Measurements from ENCODE around the gene TMEM154. TPM values are rescaled to one million over a fixed set of nuclear protein-coding genes. Genes with fewer than 3 reads are reported as not detected.

The TMEM154 gene
- total RNA-seq, 1 experiment from 2014 or later, result 1.3 TPM

DNA sequence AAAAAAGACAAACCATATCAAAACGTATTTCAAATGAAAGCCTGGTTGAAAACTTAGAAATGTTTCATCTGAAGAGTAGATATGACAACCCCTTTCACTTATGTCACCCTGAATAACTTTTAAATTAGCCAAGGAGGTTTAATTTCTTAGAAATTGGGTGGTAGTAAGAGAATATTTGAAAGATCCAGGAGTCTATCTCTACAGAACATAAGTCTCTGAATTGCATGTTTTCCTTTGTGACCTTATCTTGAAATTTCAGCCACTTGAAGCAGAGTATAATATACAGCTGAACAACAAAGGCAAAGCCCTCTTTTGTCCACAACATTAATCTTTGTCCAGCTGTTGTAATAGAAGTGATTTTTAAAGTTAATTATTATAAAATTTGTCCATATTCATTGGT lies 49.5 kb downstream of the TMEM154 start:
- DNase-seq (ENCODE audit: low spot score), result no peak

DNA sequence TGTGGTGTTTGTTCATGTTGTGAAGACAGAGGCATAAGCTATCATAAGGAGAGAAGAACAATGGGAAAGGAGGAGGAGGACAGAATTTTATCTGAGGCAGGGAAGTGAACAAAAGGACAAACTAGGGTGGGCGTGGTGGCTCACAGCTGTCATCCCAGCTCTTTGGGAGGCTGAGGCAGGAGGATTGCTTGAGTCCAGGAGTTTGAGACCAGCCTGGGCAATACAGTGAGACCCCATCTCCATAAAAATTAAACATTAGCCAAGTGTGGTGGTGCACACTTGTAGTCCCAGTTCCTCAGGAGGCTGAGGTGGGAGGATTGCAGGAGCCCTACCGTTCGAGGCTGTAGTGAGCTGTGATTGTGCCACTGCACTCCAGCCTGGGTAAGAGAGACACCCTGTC lies 49.9 kb downstream of the TMEM154 start:
- DNase-seq (ENCODE audit: low spot score), result no peak

DNA sequence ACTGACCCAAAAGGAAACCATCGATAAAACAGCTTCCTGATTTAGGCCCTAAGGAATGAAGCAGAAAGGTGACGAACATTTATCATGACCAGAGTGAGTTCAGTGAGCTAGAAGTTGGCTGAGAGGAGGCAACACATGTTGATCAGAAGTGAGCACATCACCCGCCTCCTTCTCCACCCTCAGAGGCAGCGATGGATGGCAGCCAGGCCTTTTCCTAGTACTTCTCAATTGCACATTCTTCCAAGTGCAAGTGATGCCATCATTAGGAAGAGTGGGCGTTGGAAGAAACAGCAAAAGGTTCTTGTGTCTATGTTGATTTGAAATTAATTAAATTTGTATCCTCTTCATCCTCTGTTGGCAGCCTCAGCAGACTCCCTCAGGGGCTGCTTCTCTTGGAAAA lies 51.7 kb downstream of the TMEM154 start:
- DNase-seq (ENCODE audit: low spot score), result no peak

DNA sequence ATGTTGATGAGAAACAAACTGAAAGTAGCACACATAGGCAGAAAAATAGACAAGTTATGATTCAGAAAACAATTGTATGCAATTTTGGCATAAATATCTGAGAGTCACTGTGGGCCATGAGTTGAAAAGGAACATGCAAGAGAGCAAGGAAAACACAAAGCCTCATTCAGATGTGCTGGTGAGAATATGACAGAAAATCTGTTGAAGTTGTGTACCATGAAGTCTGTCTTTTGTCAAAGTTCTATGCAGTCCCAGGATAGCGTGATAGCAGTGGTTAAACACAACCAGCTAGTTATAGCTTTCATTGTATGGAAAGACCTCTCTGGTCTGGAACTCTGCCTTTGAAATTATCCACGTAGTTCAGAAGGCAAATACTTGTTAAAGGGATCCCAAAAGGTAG lies 53.0 kb downstream of the TMEM154 start:
- no peak for DNase-seq (ENCODE audit: low spot score)

DNA sequence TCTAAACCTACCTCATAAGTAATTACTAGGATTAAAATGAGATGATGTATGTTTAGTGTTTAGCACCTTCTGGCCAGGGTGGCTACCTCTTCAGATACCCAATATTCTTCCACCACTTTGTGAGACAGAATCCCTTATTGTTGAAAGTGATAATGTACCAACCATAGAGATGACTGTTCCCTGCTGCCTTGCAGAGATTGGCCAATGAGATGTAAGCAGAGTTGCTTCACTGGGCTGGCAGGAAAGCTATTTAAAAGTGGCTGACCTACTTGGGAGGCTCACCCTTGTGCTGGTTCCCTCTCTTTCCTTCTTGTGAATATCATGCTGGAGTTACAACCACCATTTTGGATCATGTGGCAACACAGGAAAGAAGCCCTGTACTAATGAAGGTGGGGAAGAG lies 58.9 kb downstream of the TMEM154 start:
- DNase-seq (ENCODE audit: low spot score), result no peak

DNA sequence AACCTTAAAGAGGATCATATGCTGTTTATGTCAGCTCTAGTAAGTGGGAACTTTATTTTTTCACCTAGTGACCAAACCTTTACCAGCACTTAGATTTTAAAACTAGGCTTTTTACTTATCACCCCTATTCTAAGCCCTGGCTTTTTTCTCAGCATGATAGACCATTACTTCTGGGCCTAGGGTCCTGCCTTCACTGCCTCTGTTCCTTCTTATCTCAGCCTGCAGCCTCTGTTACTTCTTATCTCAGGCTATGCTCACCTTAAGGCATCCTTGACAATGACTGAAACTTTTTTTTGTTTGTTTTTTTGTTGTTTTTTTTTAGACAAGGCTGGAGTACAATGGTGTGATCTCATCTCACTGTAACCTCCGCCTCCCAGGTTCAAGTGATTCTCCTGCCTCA lies 59.6 kb downstream of the TMEM154 start:
- no peak for DNase-seq (ENCODE audit: low spot score)

DNA sequence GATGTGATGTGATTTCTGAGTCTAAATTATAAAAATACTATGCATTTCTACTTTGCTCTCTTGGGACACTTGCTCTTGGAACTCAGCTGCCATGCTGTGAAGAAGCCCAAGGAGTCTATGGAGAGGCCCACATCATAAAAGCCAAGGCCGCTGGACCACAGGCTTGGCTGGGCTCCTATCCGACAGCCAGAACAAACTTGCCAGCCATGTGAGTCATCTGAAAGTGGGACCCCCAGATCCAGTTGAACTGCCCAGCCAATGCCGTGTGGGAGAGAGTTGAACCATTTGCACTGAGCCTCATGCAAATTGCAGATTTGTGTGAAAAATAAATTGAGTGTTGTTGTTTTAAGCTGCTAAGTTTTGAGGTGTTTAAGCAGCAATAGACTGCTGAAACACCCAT lies 60.2 kb downstream of the TMEM154 start:
- no peak for DNase-seq (ENCODE audit: low spot score)

DNA sequence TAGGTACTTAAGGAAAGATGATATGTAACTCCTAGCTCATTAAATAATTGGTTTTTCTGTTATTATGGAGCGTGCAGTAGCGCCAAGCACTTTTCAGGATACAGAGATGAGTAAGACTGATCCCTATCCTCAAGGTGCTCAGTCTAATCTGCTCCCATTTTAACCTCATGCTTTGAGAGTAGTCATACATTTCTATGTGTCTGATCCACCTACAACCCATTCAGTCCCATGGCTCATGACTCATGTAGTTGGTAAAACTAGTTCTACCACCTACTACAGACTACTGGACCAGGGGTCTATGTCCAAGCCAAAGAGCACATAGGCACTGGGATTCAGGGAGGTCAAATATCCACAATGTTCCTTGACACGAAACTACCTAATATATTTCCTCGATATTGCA lies 60.8 kb downstream of the TMEM154 start:
- no peak for DNase-seq (ENCODE audit: low spot score)

DNA sequence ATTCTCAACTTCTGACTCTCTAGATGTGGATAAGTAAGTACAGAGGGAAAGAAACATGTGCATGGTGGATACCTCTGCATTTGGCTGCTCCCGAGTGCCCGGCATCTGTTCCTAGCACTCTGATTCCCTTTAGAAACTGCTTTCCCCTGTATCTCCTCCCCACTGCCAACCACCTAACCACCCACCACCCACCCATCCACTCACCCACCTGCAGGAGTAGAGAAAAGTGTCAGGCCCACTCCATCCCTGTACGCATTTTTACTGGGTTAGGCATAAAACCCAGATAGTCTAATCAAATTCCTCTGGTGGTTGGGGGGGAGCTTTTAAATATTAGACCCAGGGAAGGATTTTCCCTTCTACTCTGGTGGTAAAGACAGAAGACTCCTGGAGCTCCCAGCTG lies 63.0 kb downstream of the TMEM154 start:
- no peak for DNase-seq (ENCODE audit: low spot score)

DNA sequence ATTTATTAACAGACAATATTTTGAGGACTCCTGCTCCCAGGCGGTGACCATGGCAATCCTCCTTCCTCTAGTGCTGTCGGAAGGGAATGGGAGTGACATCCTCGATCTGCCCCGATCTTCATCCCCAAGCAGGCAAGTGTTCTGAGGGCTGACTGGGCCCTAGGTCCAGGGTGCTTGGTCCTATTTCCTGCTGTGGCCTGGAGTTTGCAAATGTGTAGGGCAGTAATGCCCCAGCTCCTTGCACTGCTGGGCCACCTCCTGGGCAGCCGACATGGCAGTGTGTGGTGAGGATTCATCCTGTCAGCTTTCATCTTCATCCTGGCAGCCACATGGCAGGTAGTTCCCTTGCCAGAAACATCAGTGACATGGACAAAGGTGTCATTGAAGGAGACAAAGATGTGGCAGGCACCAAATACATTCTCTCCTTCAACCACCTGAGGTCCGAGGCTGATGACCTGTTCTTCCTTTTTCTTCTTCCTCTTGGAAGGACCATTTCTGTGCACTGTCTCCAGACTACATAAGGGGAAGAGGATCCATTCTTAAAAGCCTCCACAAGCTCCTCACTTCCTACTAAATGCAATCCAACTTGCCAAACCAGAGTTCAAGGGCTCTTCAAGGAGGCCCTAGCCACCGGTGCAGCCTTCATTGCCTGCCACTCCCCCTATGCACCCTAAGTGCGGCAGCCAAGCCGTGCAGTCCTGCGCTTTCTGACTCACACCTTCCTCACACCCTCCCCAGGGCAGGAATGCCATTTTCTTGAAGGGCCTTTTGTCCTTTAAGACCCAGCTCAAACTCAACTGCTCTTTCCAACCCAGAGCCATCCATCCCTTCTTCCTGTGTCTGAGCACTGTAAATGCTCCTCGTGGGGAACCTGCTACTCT lies 65.7 kb downstream of the TMEM154 start:
- DNase-seq (ENCODE audit: low spot score), result no peak

DNA sequence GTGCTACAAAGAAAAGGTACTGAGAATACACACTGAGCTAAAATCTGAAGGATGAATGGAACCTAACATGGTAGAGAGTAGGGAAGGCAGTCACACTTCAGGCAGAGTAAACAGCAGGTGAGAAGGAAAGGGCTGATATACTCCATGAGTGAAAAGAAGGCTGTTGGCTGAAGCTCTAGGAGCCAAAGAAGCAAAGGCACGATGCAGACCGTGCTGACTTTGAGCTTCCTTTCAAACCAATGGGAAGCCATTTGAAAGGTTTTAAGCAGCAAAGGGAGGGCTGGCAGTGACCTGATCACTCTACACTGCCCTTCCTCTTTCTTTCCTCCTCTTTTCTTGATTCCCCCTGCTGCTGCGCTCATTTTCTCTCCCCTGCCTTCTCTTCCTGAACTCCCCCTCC lies 66.4 kb downstream of the TMEM154 start:
- DNase-seq (ENCODE audit: low spot score), result no peak

DNA sequence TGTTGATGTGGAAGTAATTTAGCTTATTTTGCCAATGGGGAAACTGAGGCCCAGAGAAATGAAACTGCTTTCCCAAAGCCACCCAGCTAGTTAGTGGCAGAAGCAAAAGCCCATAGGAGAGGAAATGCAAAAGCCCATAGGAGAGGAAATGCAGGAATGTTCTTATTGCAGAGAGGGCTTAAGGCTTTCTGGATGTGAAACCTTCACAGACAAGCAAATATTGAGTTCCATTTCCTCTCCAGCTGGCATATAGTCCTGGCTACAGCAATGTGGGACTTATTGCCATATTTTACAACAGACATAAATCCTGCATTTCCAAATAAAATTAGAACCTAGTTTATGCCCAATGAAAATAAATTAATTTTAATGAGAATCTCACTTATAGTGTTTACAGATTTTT lies 69.7 kb downstream of the TMEM154 start:
- DNase-seq (ENCODE audit: low spot score), result no peak

DNA sequence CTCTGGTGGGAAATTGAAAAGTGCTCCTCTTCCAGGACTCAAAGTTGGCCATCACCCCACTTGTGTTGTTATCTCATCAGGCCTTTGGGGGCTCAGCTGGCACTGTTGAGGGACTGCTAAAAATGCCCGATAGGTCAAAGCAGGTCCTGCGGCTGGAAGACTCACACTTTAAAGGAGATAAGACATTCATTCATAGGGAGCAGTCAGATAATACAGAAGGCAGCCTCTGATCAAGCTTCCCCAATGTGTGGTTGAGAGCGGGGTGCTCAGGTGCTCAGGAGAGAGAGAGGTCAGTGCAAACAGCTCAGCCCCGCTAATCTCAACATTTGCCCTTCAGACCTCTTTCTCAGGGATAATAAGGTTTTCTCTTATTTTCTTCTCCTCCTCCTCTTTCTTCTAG lies 70.3 kb downstream of the TMEM154 start:
- DNase-seq (ENCODE audit: low spot score), result no peak

DNA sequence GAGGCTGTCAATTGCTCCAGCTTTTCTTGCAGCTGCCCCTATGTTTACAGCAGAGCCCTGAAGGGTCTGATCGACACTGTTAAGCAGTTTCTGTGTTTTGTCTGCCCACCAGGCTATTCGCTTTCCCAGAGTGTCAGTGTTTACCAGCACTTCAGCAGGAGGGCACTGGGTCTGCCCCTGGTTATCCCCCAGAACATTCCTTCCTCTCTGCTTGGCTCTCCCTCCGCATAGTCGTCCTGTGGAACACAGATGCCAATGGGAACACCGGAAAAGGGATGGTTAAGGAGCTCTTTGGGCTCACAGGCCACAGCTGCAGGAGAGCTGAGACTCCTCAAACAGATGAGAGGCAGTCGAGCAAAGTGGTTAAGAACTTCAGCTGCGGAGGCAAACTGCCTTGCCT lies 72.6 kb downstream of the TMEM154 start:
- DNase-seq (ENCODE audit: low spot score), result no peak

DNA sequence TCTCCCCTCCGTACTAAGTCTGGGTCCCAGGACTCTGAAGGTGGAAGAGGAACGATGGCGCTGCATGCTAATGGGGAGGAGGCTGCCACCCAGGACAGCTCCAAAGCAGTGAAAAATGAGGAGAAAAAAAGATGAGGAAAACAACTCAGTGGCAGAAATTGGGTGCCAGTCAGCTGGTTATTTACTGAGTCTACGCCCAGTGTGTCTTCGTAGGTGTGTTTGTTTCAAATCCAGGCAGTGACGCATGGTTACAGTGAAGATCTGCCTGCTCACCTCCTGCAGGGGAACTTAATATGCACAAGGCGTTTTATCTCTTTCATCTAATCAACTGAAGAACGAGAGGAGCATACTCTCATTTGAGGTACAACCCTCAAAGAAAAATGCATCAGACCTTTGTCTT lies 73.0 kb downstream of the TMEM154 start:
- DNase-seq (ENCODE audit: low spot score), result no peak

DNA sequence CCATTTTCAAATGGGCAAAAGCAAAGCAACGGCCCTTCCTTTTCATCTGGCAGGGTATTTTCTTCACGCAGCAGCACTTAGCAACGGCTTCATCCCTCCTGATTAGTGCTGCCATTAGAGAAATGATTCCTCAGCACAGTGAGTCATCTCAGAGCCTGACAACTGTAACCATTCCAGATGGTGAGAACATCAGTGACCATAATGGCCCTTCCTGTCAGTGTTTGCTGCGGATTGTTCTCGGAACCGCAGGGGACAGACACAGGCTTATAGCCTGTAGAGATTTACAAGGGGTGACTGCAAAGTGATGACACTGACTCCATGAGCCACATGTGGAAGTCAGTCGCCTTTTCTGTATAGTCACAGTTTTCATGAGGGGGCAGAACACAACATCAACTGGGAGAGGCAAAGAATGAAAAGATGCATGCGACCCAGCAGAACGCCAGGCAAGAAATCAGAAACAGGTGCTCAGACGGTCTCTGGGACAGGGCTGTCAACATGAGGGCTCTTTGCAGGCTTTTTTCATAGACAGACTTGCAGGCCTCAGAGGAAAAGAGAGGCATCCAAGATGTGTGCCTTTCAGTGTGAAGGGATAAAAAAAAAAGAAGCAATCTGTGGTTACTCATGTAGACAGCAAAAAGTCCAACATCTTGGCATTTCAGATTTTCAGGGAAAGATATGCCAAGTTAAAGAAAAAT lies 74.0 kb downstream of the TMEM154 start:
- DNase-seq (ENCODE audit: low spot score), result peak; percentile 65

DNA sequence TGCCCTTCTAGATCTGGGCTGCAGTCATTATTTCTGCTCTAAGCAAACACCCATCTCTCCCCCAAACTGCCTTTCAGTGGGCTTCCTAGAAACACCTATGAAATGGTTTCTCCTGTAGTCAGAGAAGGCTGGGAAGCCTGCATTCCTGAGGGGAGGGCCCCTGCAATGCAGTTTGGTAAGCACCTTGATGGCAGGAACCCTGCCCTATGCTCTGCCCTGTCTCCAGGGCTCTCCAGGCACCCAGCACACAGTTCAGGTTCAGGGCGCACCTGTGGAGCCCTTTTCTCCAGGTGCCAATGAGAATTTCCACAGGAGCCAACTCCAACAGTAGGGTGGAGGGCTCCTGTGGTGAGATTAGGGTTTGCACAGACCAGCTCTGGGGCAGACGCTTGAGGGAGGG lies 74.8 kb downstream of the TMEM154 start:
- no peak for DNase-seq (ENCODE audit: low spot score)

DNA sequence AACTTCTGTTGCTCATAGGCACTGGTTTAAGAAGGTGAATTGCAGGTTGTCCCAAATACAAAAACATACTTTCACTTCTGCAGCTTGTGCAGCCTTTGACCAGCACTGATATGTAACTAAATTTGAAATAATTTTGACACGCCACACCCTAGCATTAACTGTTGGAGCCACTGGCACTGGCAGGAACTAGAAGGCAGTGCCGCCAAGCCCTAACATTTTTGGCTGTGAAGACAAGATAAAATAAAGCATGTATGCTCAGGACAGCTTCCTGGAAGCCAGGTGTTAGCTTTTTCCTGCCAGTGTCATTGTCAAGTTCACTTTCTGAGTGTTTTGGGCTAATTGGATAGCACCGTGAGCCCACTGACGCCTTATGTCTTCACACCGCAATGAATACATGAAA lies 78.6 kb downstream of the TMEM154 start:
- DNase-seq (ENCODE audit: low spot score), result no peak

DNA sequence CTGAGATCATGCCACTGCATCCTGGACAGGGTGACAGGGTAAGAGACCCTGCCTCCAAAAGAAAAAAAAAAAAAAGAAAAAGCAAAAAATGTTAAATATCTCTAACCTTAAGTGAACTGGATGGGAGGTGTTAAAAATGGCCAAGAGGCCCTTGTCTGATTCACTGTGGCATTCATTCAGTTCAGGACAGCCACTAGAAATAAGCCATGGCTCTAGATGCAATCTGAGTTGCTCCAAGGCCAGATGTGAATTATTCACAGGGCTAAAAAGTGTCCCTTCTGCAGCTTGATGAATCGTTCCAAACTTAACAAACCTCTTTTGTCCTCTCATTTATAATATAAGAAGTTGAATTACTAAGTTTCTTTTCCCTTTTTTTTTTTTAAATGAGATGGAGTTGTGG lies 80.2 kb downstream of the TMEM154 start:
- no peak for DNase-seq (ENCODE audit: low spot score)

DNA sequence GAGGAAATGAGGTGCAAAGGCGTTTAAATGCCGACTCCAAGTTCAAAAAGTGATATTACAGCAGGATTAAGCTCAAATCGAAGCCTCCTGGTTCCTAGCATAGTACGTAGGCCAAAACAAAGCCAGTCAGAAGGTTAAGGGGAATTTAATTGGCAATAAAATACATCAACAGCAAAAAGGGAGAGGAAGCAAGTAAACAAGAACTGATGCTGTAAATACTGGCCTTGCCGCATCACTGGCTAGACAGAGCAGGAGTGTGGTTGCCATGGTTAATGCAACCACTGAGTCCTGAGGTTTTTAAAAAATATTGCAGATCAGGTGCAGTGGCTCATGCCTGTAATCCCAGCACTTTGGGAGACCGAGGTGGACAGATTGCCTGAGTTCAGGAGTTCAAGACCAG lies 80.7 kb downstream of the TMEM154 start:
- no peak for DNase-seq (ENCODE audit: low spot score)

DNA sequence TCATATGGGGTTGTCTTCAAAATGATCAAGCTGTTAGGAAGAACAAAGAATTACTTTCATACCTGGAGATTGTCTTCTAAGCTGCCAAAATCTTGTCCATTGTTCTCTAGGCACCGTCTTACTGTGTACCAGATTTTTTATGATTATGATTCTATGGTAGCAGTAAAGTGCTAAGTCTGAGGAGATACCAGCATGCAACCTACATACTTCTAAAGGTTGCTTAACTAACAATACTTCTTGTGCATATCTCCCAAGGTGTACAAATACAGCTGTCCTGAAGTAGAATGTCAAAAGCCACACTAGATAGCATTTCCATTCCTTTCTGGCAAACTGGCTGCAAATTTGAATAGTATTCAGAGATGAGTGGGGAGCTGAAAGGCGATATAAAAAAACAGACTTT lies 81.3 kb downstream of the TMEM154 start:
- DNase-seq (ENCODE audit: low spot score), result no peak

DNA sequence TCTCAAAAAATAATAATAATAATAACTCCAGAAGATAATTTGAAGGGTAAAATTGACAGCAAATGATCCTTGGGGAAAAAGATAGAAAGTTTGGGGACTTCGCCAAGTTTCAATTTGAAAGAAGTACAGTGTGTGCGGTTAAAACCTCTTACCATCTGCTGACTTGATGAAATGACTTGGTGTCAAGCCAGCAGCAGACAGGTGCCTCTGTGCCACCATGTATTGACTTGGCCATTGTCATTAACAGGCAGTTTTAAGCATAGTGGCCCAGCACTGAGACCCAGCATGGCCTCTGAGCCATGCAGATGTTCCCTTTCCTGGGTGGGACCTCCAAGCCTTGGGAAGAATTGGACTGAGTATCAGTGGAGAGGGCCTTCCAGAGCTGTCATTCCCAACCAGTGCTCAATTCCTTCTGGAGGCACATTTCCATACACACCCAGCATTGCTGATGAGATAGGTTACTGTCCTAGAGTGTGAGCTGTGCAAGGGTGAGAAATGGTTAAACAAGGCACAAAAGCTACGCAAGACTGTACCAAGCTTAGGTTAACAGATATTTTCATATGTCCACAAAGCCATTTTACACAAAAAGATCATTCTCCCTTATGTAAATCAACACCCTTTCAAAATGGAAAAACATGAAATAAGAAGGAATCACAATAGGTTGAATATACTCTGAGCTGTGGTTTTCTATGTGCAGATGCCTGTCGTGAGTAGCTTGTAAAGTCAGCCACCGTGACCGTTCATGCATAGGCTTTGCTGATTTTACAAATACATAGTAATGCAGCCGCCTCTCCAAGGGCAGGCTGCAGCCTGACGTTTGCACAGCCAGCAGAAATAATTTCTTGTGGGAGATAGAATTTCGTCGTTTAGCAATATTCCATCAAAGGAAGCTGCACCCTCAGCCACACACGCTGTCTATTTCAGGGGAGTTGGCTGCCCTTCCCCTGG lies 84.5 kb downstream of the TMEM154 start:
- peak; percentile 22 for DNase-seq (ENCODE audit: low spot score)

All from H4 (cell line).